HEK293 (cell line): ENCODE results near the gene USP5.

Experiments used
- KLF9 ChIP-seq: fragments of 450-650 bp; formaldehyde crosslinking; IDR thresholded peaks from 2 replicates; pipeline ENCODE4 v1.5.1; 2016; ENCODE audit warnings: missing biosample characterization, missing genetic modification characterization, low read depth
- SCRT2 ChIP-seq: fragments of 450-650 bp; formaldehyde crosslinking; IDR thresholded peaks from 2 replicates; pipeline ENCODE4 v1.5.1; 2016; ENCODE audit warnings: missing biosample characterization, missing genetic modification characterization
- ZEB2 ChIP-seq: fragments of 450-650 bp; formaldehyde crosslinking; IDR thresholded peaks from 2 replicates; pipeline ENCODE4 v1.5.1; 2016; ENCODE audit warnings: missing biosample characterization, missing genetic modification characterization
- ZFHX2 ChIP-seq: fragments of 450-650 bp; formaldehyde crosslinking; conservative IDR thresholded peaks from 2 replicates; pipeline ENCODE4 v1.5.1; 2016; ENCODE audit warnings: missing biosample characterization, missing genetic modification characterization
- ZFP69B ChIP-seq: fragments of 450-650 bp; formaldehyde crosslinking; IDR thresholded peaks from 2 replicates; pipeline ENCODE4 v1.5.1; 2016; ENCODE audit warnings: missing biosample characterization, missing genetic modification characterization
- ZNF138 ChIP-seq: fragments of 450-650 bp; formaldehyde crosslinking; IDR thresholded peaks from 2 replicates; pipeline ENCODE4 v1.5.1; 2016; ENCODE audit warnings: missing biosample characterization, missing genetic modification characterization, borderline replicate concordance
- ZNF157 ChIP-seq: fragments of 450-650 bp; formaldehyde crosslinking; IDR thresholded peaks from 2 replicates; pipeline ENCODE4 v1.5.1; 2016; ENCODE audit warnings: missing biosample characterization, missing genetic modification characterization
- ZNF16 ChIP-seq: fragments of 450-650 bp; formaldehyde crosslinking; IDR thresholded peaks from 2 replicates; pipeline ENCODE4 v1.5.1; 2016; ENCODE audit warnings: low read depth, missing biosample characterization, missing genetic modification characterization
- ZNF202 ChIP-seq: fragments of 450-650 bp; formaldehyde crosslinking; IDR thresholded peaks from 2 replicates; pipeline ENCODE4 v1.5.1; 2016; ENCODE audit warnings: missing biosample characterization, missing genetic modification characterization, borderline replicate concordance
- ZNF23 ChIP-seq: fragments of 450-650 bp; formaldehyde crosslinking; IDR thresholded peaks from 2 replicates; pipeline ENCODE4 v1.5.1; 2016; ENCODE audit warnings: missing biosample characterization, missing genetic modification characterization, borderline replicate concordance
- ZNF248 ChIP-seq: fragments of 450-650 bp; formaldehyde crosslinking; IDR thresholded peaks from 2 replicates; pipeline ENCODE4 v1.5.1; 2017; ENCODE audit warnings: missing biosample characterization, missing genetic modification characterization
- ZNF311 ChIP-seq: fragments of 450-650 bp; formaldehyde crosslinking; IDR thresholded peaks from 2 replicates; pipeline ENCODE4 v1.5.1; 2017; ENCODE audit warnings: missing biosample characterization, missing genetic modification characterization, borderline replicate concordance
- ZNF394 ChIP-seq: fragments of 450-650 bp; formaldehyde crosslinking; IDR thresholded peaks from 2 replicates; pipeline ENCODE4 v1.5.1; 2016; ENCODE audit warnings: missing biosample characterization, missing genetic modification characterization, mild to moderate bottlenecking, moderate library complexity, borderline replicate concordance
- ZNF600 ChIP-seq: fragments of 450-650 bp; formaldehyde crosslinking; IDR thresholded peaks from 2 replicates; pipeline ENCODE4 v1.5.1; 2016; ENCODE audit warnings: missing biosample characterization, missing genetic modification characterization
- ZNF626 ChIP-seq: fragments of 450-650 bp; sonication (Bioruptor Pico); formaldehyde crosslinking; IDR thresholded peaks from 2 replicates; pipeline ENCODE4 v1.5.1; 2018; ENCODE audit warnings: missing biosample characterization, missing genetic modification characterization, inconsistent platforms
- ZNF654 ChIP-seq: fragments of 450-650 bp; formaldehyde crosslinking; IDR thresholded peaks from 2 replicates; pipeline ENCODE4 v1.5.1; 2016; ENCODE audit warnings: low read depth, missing biosample characterization, missing genetic modification characterization
- ZNF701 ChIP-seq: fragments of 450-650 bp; formaldehyde crosslinking; IDR thresholded peaks from 2 replicates; pipeline ENCODE4 v1.5.1; 2016; ENCODE audit warnings: missing biosample characterization, missing genetic modification characterization
- ZNF747 ChIP-seq: fragments of 450-650 bp; formaldehyde crosslinking; IDR thresholded peaks from 2 replicates; pipeline ENCODE4 v1.5.1; 2016; ENCODE audit warnings: missing biosample characterization, missing genetic modification characterization
- ZNF777 ChIP-seq: fragments of 450-650 bp; formaldehyde crosslinking; IDR thresholded peaks from 2 replicates; pipeline ENCODE4 v1.5.1; 2017; ENCODE audit warnings: missing biosample characterization, missing genetic modification characterization, borderline replicate concordance
- ZNF837 ChIP-seq: fragments of 450-650 bp; formaldehyde crosslinking; IDR thresholded peaks from 2 replicates; pipeline ENCODE4 v1.5.1; 2016; ENCODE audit warnings: missing biosample characterization, missing genetic modification characterization
- TF ChIP-seq, protein P1 (sequence below): fragments of 450-650 bp; formaldehyde crosslinking; IDR thresholded peaks from 2 replicates; pipeline ENCODE4 v1.5.1; 2016; ENCODE audit warnings: missing biosample characterization, missing genetic modification characterization
- TF ChIP-seq, protein P2 (sequence below): fragments of 450-650 bp; formaldehyde crosslinking; IDR thresholded peaks from 2 replicates; pipeline ENCODE4 v1.5.1; 2016; ENCODE audit warnings: missing biosample characterization, missing genetic modification characterization
- TF ChIP-seq, protein P3 (sequence below): fragments of 450-650 bp; formaldehyde crosslinking; IDR thresholded peaks from 2 replicates; pipeline ENCODE4 v1.5.1; 2016; ENCODE audit warnings: missing biosample characterization, missing genetic modification characterization
- TF ChIP-seq, protein P4 (sequence below): fragments of 450-650 bp; formaldehyde crosslinking; IDR thresholded peaks from 2 replicates; pipeline ENCODE4 v1.5.1; 2016; ENCODE audit warnings: missing biosample characterization, missing genetic modification characterization
- TF ChIP-seq, protein P5 (sequence below): fragments of 450-650 bp; formaldehyde crosslinking; IDR thresholded peaks from 2 replicates; pipeline ENCODE4 v1.5.1; 2016; ENCODE audit warnings: missing biosample characterization, missing genetic modification characterization
- TF ChIP-seq, protein P6 (sequence below): fragments of 450-650 bp; formaldehyde crosslinking; IDR thresholded peaks from 2 replicates; pipeline ENCODE4; 2016; ENCODE audit warnings: missing biosample characterization, missing genetic modification characterization
- TF ChIP-seq, protein P7 (sequence below): fragments of 450-650 bp; formaldehyde crosslinking; IDR thresholded peaks from 2 replicates; pipeline ENCODE4 v1.5.1; 2016; ENCODE audit warnings: missing biosample characterization, missing genetic modification characterization

USP5 gene

DNA sequence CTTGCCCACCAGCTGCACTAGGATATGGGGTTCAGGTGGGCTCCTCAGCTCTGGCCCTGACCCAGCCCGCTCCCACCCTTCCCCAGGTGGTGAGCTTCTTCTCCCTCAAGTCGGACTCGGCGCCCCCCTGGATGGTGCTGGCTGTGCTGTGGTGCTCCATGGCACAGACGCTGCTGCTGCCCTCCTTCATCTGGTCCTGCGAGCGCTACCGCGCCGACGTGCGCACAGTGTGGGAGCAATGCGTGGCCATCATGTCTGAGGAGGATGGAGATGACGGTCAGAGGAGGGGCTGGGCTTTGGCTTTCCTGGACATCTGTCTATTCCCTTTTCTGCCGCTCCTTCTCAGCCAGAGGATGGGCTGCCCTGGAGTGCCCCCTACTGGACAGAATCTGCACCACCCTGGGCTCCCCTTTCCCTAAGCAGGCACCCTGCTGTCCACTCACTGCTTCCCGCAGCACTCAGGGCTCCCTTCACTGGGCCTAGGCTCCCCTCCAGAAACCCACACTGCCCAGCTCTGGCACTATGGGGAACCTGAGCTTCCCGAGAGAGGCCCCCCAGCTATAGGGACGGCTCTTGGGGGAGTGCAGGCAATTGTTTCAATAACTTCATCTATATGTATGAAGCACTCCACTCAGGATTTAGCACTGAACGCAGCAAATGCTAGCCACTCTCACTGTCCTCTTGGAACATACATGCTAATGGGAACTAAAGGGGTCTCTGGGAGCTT is 26.4 kb upstream of the USP5 start (continued):
- TF ChIP-seq ZEB2 (tag by site-specific recombination) (peak; percentile 36; the same call in 1 of the 2 replicates), KLF9 (no peak), ZNF747 (tag by site-specific recombination) (no peak), ZNF394 (tag by site-specific recombination) (peak; percentile 56; the same call in 1 of the 2 replicates), ZFP69B (tag by site-specific recombination) (no peak), ZNF837 (tag by site-specific recombination) (no peak), ZNF626 (tag by site-specific recombination) (no peak), ZNF138 (tag by site-specific recombination) (no peak), ZFHX2 (tag by site-specific recombination) (peak; percentile 11), ZNF600 (tag by site-specific recombination) (peak; percentile 82; the same call in 1 of the 2 replicates), ZNF654 (tag by site-specific recombination) (peak; percentile 97), ZNF157 (no peak), ZNF16 (tag by site-specific recombination) (no peak), ZNF701 (no peak), SCRT2 (tag by site-specific recombination) (no peak), ZNF311 (tag by site-specific recombination) (no peak), ZNF23 (tag by site-specific recombination) (no peak), ZNF248 (no peak), ZNF202 (no peak), ZNF777 (peak; percentile 39; the same call in 1 of the 2 replicates)
- TF ChIP-seq, protein P1, sequence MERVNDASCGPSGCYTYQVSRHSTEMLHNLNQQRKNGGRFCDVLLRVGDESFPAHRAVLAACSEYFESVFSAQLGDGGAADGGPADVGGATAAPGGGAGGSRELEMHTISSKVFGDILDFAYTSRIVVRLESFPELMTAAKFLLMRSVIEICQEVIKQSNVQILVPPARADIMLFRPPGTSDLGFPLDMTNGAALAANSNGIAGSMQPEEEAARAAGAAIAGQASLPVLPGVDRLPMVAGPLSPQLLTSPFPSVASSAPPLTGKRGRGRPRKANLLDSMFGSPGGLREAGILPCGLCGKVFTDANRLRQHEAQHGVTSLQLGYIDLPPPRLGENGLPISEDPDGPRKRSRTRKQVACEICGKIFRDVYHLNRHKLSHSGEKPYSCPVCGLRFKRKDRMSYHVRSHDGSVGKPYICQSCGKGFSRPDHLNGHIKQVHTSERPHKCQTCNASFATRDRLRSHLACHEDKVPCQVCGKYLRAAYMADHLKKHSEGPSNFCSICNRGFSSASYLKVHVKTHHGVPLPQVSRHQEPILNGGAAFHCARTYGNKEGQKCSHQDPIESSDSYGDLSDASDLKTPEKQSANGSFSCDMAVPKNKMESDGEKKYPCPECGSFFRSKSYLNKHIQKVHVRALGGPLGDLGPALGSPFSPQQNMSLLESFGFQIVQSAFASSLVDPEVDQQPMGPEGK = peak; percentile 60; the same call in 1 of the 2 replicates
- TF ChIP-seq, protein P2, sequence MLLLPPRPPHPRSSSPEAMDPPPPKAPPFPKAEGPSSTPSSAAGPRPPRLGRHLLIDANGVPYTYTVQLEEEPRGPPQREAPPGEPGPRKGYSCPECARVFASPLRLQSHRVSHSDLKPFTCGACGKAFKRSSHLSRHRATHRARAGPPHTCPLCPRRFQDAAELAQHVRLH (tag by site-specific recombination) = 0 out of 2 replicates have a peak, but pooled peaks have one; percentile 28
- TF ChIP-seq, protein P3, sequence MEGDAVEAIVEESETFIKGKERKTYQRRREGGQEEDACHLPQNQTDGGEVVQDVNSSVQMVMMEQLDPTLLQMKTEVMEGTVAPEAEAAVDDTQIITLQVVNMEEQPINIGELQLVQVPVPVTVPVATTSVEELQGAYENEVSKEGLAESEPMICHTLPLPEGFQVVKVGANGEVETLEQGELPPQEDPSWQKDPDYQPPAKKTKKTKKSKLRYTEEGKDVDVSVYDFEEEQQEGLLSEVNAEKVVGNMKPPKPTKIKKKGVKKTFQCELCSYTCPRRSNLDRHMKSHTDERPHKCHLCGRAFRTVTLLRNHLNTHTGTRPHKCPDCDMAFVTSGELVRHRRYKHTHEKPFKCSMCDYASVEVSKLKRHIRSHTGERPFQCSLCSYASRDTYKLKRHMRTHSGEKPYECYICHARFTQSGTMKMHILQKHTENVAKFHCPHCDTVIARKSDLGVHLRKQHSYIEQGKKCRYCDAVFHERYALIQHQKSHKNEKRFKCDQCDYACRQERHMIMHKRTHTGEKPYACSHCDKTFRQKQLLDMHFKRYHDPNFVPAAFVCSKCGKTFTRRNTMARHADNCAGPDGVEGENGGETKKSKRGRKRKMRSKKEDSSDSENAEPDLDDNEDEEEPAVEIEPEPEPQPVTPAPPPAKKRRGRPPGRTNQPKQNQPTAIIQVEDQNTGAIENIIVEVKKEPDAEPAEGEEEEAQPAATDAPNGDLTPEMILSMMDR (tag by site-specific recombination) = peak; percentile 96
- TF ChIP-seq, protein P4, sequence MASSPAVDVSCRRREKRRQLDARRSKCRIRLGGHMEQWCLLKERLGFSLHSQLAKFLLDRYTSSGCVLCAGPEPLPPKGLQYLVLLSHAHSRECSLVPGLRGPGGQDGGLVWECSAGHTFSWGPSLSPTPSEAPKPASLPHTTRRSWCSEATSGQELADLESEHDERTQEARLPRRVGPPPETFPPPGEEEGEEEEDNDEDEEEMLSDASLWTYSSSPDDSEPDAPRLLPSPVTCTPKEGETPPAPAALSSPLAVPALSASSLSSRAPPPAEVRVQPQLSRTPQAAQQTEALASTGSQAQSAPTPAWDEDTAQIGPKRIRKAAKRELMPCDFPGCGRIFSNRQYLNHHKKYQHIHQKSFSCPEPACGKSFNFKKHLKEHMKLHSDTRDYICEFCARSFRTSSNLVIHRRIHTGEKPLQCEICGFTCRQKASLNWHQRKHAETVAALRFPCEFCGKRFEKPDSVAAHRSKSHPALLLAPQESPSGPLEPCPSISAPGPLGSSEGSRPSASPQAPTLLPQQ (tag by site-specific recombination) = no peak
- TF ChIP-seq, protein P5, sequence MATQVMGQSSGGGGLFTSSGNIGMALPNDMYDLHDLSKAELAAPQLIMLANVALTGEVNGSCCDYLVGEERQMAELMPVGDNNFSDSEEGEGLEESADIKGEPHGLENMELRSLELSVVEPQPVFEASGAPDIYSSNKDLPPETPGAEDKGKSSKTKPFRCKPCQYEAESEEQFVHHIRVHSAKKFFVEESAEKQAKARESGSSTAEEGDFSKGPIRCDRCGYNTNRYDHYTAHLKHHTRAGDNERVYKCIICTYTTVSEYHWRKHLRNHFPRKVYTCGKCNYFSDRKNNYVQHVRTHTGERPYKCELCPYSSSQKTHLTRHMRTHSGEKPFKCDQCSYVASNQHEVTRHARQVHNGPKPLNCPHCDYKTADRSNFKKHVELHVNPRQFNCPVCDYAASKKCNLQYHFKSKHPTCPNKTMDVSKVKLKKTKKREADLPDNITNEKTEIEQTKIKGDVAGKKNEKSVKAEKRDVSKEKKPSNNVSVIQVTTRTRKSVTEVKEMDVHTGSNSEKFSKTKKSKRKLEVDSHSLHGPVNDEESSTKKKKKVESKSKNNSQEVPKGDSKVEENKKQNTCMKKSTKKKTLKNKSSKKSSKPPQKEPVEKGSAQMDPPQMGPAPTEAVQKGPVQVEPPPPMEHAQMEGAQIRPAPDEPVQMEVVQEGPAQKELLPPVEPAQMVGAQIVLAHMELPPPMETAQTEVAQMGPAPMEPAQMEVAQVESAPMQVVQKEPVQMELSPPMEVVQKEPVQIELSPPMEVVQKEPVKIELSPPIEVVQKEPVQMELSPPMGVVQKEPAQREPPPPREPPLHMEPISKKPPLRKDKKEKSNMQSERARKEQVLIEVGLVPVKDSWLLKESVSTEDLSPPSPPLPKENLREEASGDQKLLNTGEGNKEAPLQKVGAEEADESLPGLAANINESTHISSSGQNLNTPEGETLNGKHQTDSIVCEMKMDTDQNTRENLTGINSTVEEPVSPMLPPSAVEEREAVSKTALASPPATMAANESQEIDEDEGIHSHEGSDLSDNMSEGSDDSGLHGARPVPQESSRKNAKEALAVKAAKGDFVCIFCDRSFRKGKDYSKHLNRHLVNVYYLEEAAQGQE = 0 out of 2 replicates have a peak, but pooled peaks have one; percentile 29
- TF ChIP-seq, protein P6, sequence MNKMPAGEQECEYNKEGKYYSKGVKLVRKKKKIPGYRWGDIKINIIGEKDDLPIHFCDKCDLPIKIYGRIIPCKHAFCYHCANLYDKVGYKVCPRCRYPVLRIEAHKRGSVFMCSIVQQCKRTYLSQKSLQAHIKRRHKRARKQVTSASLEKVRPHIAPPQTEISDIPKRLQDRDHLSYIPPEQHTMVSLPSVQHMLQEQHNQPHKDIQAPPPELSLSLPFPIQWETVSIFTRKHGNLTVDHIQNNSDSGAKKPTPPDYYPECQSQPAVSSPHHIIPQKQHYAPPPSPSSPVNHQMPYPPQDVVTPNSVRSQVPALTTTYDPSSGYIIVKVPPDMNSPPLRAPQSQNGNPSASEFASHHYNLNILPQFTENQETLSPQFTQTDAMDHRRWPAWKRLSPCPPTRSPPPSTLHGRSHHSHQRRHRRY (tag by site-specific recombination) = no peak
- TF ChIP-seq, protein P7, sequence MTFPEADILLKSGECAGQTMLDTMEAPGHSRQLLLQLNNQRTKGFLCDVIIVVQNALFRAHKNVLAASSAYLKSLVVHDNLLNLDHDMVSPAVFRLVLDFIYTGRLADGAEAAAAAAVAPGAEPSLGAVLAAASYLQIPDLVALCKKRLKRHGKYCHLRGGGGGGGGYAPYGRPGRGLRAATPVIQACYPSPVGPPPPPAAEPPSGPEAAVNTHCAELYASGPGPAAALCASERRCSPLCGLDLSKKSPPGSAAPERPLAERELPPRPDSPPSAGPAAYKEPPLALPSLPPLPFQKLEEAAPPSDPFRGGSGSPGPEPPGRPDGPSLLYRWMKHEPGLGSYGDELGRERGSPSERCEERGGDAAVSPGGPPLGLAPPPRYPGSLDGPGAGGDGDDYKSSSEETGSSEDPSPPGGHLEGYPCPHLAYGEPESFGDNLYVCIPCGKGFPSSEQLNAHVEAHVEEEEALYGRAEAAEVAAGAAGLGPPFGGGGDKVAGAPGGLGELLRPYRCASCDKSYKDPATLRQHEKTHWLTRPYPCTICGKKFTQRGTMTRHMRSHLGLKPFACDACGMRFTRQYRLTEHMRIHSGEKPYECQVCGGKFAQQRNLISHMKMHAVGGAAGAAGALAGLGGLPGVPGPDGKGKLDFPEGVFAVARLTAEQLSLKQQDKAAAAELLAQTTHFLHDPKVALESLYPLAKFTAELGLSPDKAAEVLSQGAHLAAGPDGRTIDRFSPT (tag by site-specific recombination) = no peak
